OCI-LY7 (cell line): ENCODE data around the gene DDN. TPM values are rescaled to one million over a fixed set of nuclear protein-coding genes. Genes with fewer than 3 reads are reported as not detected.

Experiments
- BruUV-seq: library from RNA; stranded (reverse); fragments of 400-500 nt; replicated peaks from 2 replicates; lab custom pipeline; 2021; lab: Mats Ljungman, UMichigan
- CTCF ChIA-PET: fragments of 300-600 bp; sonication (Branson Sonifier 250); formaldehyde crosslinking; loops from one replicate; lab custom pipeline; 2022; ENCODE audit warnings: antibody characterized with exemption; ENCODE audit not compliant: unreplicated experiment; lab: Charles Lee
- POLR2A ChIA-PET: fragments of 300-600 bp; sonication (Branson Sonifier 250); formaldehyde crosslinking; loops from one replicate; lab custom pipeline; 2022; ENCODE audit warnings: antibody characterized with exemption; lab: Charles Lee
- DNase-seq: peaks from one replicate; pipeline ENCODE4 v3.0.0-alpha.2; 2015; ENCODE audit warnings: low spot score
- H2AFZ ChIP-seq: fragments of 200-600 bp; sonication (generic), shearing (Covaris generic); 2 replicates; pipeline ENCODE4 v1.6.1; 2014; ENCODE audit warnings: mild to moderate bottlenecking, antibody characterized with exemption, low read length, moderate library complexity
- H3K27ac ChIP-seq: fragments of 200-600 bp; sonication (generic); 2 replicates; pipeline ENCODE4 v1.5.1; 2014; ENCODE audit warnings: mixed run types, low read depth, mild to moderate bottlenecking, moderate library complexity, low read length, inconsistent platforms; ENCODE audit not compliant: poor library complexity, severe bottlenecking
- H3K36me3 ChIP-seq: fragments of 200-600 bp; sonication (generic); 2 replicates; pipeline ENCODE4 v1.6.1; 2014; ENCODE audit warnings: mild to moderate bottlenecking, antibody characterized with exemption, low read length, moderate library complexity, mixed read lengths; ENCODE audit not compliant: insufficient read depth
- H3K4me1 ChIP-seq: fragments of 200-600 bp; sonication (generic); 2 replicates; pipeline ENCODE4 v1.5.1; 2014; ENCODE audit warnings: mild to moderate bottlenecking, low read length; ENCODE audit not compliant: insufficient read depth, poor library complexity, severe bottlenecking
- H3K4me2 ChIP-seq: fragments of 200-600 bp; sonication (generic); 2 replicates; pipeline ENCODE4 v1.6.1; 2014; ENCODE audit warnings: mild to moderate bottlenecking, low read length
- H3K4me3 ChIP-seq: fragments of 200-600 bp; sonication (generic); 2 replicates; pipeline ENCODE4 v1.5.1; 2014; ENCODE audit warnings: mild to moderate bottlenecking, low read depth, low read length; ENCODE audit not compliant: poor library complexity, severe bottlenecking
- H3K79me2 ChIP-seq: fragments of 200-600 bp; sonication (generic); 2 replicates; pipeline ENCODE4 v1.6.1; 2016; ENCODE audit warnings: low read depth, mild to moderate bottlenecking, low read length, moderate library complexity, mixed read lengths; ENCODE audit not compliant: insufficient read depth
- H3K9me2 ChIP-seq: fragments of 200-600 bp; sonication (generic); 2 replicates; pipeline ENCODE4 v1.6.1; 2016; ENCODE audit warnings: mild to moderate bottlenecking, low read length, mixed read lengths; ENCODE audit not compliant: insufficient read depth
- H3K9me3 ChIP-seq: fragments of 200-600 bp; sonication (generic); 2 replicates; pipeline ENCODE4 v1.6.1; 2014; ENCODE audit warnings: mild to moderate bottlenecking, mixed run types, low read length, mixed read lengths
- H4K20me1 ChIP-seq: fragments of 200-600 bp; sonication (generic); 2 replicates; pipeline ENCODE4 v1.6.1; 2014; ENCODE audit warnings: mild to moderate bottlenecking, antibody characterized with exemption, low read length, moderate library complexity, mixed read lengths; ENCODE audit not compliant: insufficient read depth
- CTCF ChIP-seq: fragments of 200-600 bp; sonication (generic); conservative IDR thresholded peaks from 2 replicates; pipeline ENCODE4 v1.5.1; 2014; ENCODE audit warnings: mild to moderate bottlenecking, antibody characterized with exemption, low read length, moderate library complexity, mixed read lengths
- EZH2phosphoT487 ChIP-seq: fragments of 200-600 bp; sonication (generic); IDR thresholded peaks from 2 replicates; pipeline ENCODE4 v1.6.1; 2018; ENCODE audit warnings: low read depth, borderline replicate concordance, mild to moderate bottlenecking, mixed run types, antibody characterized with exemption, low read length, moderate library complexity, mixed read lengths
- intact Hi-C: fragments of 100-400 bp; cut with micrococcal nuclease; formaldehyde crosslinking; loops from one replicate; pipeline ENCODE4 v1.10.0; 2022; ENCODE audit not compliant: unreplicated experiment
- total RNA-seq, 2 experiments: library from RNA; depleted of rRNA in 1 of 2; stranded (reverse); fragments of >200 nt in 1 of 2; shearing (Covaris generic) in 1 of 2; gene quantifications; 2 replicates each; pipeline ENCODE4 v1.2.3, GENCODE V29; 2014 to 2022

The DDN gene
- total RNA-seq, 2 experiments from 2014 or later = 0.13 TPM; not detected in 1

- H2AFZ ChIP-seq = no peak overlapping the region
- H3K4me3 ChIP-seq = no peak overlapping the region
- no peak for DNase-seq
Observed at GRCh38 chr12:48980953-48981756, 18.0 kb downstream of the DDN start.

GRCh38 chr12:48980389-48980952 is 18.7 kb downstream of the DDN start:
- Histone ChIP-seq H3K79me2 (no peaks in the 10 kb centered on the region), H3K36me3 (no peaks in the 10 kb centered on the region), H4K20me1 (no peaks in the 10 kb centered on the region; the same call in 1 of the 2 replicates), H3K4me2 (no peak overlapping the region; the same call in 1 of the 2 replicates), H3K4me1 (peaks cover 8% of the 10 kb centered on the region), H3K27ac (no peak overlapping the region), H3K9me3 (no peaks in the 10 kb centered on the region), H3K9me2 (no peaks in the 10 kb centered on the region), H2AFZ (no peak overlapping the region), H3K4me3 (no peak overlapping the region)
- no peak for DNase-seq
- intact Hi-C loops = no loop called here
- BruUV-seq = no TSS peak
- POLR2A ChIA-PET = no interaction called here
- TF ChIP-seq CTCF (peak; percentile 30; the same call in 1 of the 2 replicates), EZH2phosphoT487 (peak; percentile 55; the same call in 1 of the 2 replicates)
- CTCF ChIA-PET = no interaction called here

More at GRCh38 chr12:48980953-48981756, 18.0 kb downstream of the DDN start:
- ChIA-PET CTCF (no interaction called here), POLR2A (no interaction called here)
- Histone ChIP-seq H4K20me1 (no peaks in the 10 kb centered on the region; the same call in 1 of the 2 replicates), H3K36me3 (no peaks in the 10 kb centered on the region), H3K4me1 (peaks cover 15% of the 10 kb centered on the region), H3K4me2 (no peak overlapping the region), H3K9me2 (no peaks in the 10 kb centered on the region), H3K27ac (no peak overlapping the region), H3K9me3 (no peaks in the 10 kb centered on the region), H3K79me2 (no peaks in the 10 kb centered on the region)
- BruUV-seq = no TSS peak
- TF ChIP-seq CTCF (no peak), EZH2phosphoT487 (no peak)
- intact Hi-C loops = no loop called here
